GM23338 (cell line): ENCODE data around the gene CPEB2. TPM values are rescaled to one million over a fixed set of nuclear protein-coding genes. Genes with fewer than 3 reads are reported as not detected.
A peak's percentile ranks its signal among the peaks of the same experiment; 100 is the strongest.

Experiments
- ATAC-seq: fragments of 200-7000 bp; cut with Tn5 transposase; 3 replicates; pipeline ENCODE4 v1.9.1; 2020
- DNase-seq: peaks from one replicate; pipeline ENCODE4 v3.0.0-alpha.2; 2015; ENCODE audit warnings: low spot score
- H2AFZ ChIP-seq: fragments of 200-600 bp; sonication (generic); 2 replicates; pipeline ENCODE4 v1.8.0; 2016; ENCODE audit warnings: antibody characterized with exemption, mild to moderate bottlenecking, moderate library complexity
- H3F3A ChIP-seq: fragments of 200-600 bp; sonication (generic); replicated peaks from 2 replicates; pipeline ENCODE4 v1.8.0; 2017; ENCODE audit warnings: antibody characterized with exemption, mixed run types, low read depth
- H3K27ac ChIP-seq: fragments of 200-600 bp; sonication (generic); 2 replicates; pipeline ENCODE4 v1.6.1; 2016; ENCODE audit warnings: low read depth
- H3K27me3 ChIP-seq: fragments of 200-600 bp; sonication (generic); 2 replicates; pipeline ENCODE4 v1.8.0; 2016; ENCODE audit warnings: mild to moderate bottlenecking, mixed run types, moderate library complexity; ENCODE audit not compliant: insufficient read depth
- H3K36me3 ChIP-seq: fragments of 200-600 bp; sonication (generic); 2 replicates; pipeline ENCODE4 v1.8.0; 2016; ENCODE audit warnings: mild to moderate bottlenecking; ENCODE audit not compliant: insufficient read depth
- H3K4me1 ChIP-seq: fragments of 200-600 bp; sonication (generic); 2 replicates; pipeline ENCODE4 v1.8.0; 2016; ENCODE audit warnings: mild to moderate bottlenecking, moderate library complexity; ENCODE audit not compliant: insufficient read depth
- H3K4me2 ChIP-seq: fragments of 200-600 bp; sonication (generic); 2 replicates; pipeline ENCODE4 v1.7.1; 2017; ENCODE audit warnings: mixed run types
- H3K4me3 ChIP-seq: fragments of 200-600 bp; sonication (generic); 2 replicates; pipeline ENCODE4 v1.6.1; 2016; ENCODE audit warnings: mixed run types
- H3K79me2 ChIP-seq: fragments of 200-600 bp; sonication (generic); replicated peaks from 2 replicates; pipeline ENCODE4 v1.8.0; 2017; ENCODE audit warnings: mild to moderate bottlenecking; ENCODE audit not compliant: insufficient read depth
- H3K9me2 ChIP-seq: fragments of 200-600 bp; sonication (generic); 2 replicates; pipeline ENCODE4 v1.8.0; 2017; ENCODE audit not compliant: insufficient read depth
- H4K20me1 ChIP-seq: fragments of 200-600 bp; sonication (generic); replicated peaks from 2 replicates; pipeline ENCODE4 v1.8.0; 2017; ENCODE audit warnings: mild to moderate bottlenecking; ENCODE audit not compliant: insufficient read depth
- H3K27ac Mint-ChIP-seq: 2 replicates; pipeline ENCODE4 v1.8.0; 2020; ENCODE audit warnings: inconsistent platforms, mild to moderate bottlenecking, moderate library complexity, mixed read lengths
- H3K27me3 Mint-ChIP-seq: 3 replicates; pipeline ENCODE4 v1.8.0; 2022; ENCODE audit warnings: low read depth, mild to moderate bottlenecking, moderate library complexity, mixed read lengths, inconsistent platforms; ENCODE audit not compliant: insufficient read depth, poor library complexity
- H3K36me3 Mint-ChIP-seq: 3 replicates; pipeline ENCODE4 v1.8.0; 2021; ENCODE audit warnings: low read depth, mild to moderate bottlenecking, inconsistent platforms, moderate library complexity, mixed read lengths
- H3K4me1 Mint-ChIP-seq: 3 replicates; pipeline ENCODE4 v1.8.0; 2020; ENCODE audit warnings: mild to moderate bottlenecking, inconsistent platforms, mixed read lengths
- H3K4me3 Mint-ChIP-seq: 3 replicates; pipeline ENCODE4 v1.8.0; 2021; ENCODE audit warnings: moderate library complexity, mild to moderate bottlenecking, inconsistent platforms, mixed read lengths
- H3K9me3 Mint-ChIP-seq: 3 replicates; pipeline ENCODE4 v1.8.0; 2020; ENCODE audit warnings: moderate library complexity, mild to moderate bottlenecking, inconsistent platforms, mixed read lengths
- CREB1 ChIP-seq: fragments of 250-450 bp; sonication (Bioruptor Pico); IDR thresholded peaks from 2 replicates; pipeline ENCODE4 v1.5.0; 2020; ENCODE audit warnings: low read depth, mild to moderate bottlenecking, moderate library complexity
- CTCF ChIP-seq, 2 experiments: fragments of 200-600 bp in 1 of 2; sonication (generic) in 1 of 2; conservative IDR thresholded peaks; 2 replicates each; pipeline versions ENCODE4 v1.5.1 to v1.6.1; 2016 to 2017; ENCODE audit warnings: antibody characterized with exemption in 2 of 2, low read depth in 2 of 2, mild to moderate bottlenecking in 2 of 2, moderate library complexity in 1 of 2
- REST ChIP-seq: IDR thresholded peaks from one replicate; pipeline ENCODE4 v1.6.1; 2018; ENCODE audit warnings: antibody characterized with exemption; ENCODE audit not compliant: unreplicated experiment
- ZNF114 ChIP-seq: fragments of 250-450 bp; sonication (Bioruptor Pico); IDR thresholded peaks from 2 replicates; pipeline ENCODE4 v1.5.0; 2020; ENCODE audit warnings: mild to moderate bottlenecking, moderate library complexity
- ZNF331 ChIP-seq: fragments of 250-450 bp; sonication (Bioruptor Pico); IDR thresholded peaks from 2 replicates; pipeline ENCODE4 v1.5.0; 2020; ENCODE audit warnings: low read depth, mild to moderate bottlenecking, moderate library complexity
- long read RNA-seq: library from polyadenylated mRNA; unstranded; transcript quantifications from one replicate; pipeline ENCODE4 v2.0.0, GENCODE V29; 2020; ENCODE audit not compliant: unreplicated experiment
- polyA plus RNA-seq: library from polyadenylated mRNA; unstranded; fragments of >200 nt; fragmentation: Nextera tagmentation; extraction: Ambion mirVana; gene quantifications from 2 replicates; pipeline ENCODE4 v1.2.1, GENCODE V29; 2016
- total RNA-seq: library from RNA; depleted of rRNA; stranded (reverse); fragments of >200 nt; shearing (Covaris generic); gene quantifications from 2 replicates; pipeline ENCODE4 v1.2.3, GENCODE V29; 2014; rRNA removed

Gene CPEB2
- total RNA-seq (2.0 and 2.4 TPM in 2 replicates), polyA plus RNA-seq (0.54 and 0.66 TPM in 2 replicates)
- long read RNA-seq, result 0 reads

DNA sequence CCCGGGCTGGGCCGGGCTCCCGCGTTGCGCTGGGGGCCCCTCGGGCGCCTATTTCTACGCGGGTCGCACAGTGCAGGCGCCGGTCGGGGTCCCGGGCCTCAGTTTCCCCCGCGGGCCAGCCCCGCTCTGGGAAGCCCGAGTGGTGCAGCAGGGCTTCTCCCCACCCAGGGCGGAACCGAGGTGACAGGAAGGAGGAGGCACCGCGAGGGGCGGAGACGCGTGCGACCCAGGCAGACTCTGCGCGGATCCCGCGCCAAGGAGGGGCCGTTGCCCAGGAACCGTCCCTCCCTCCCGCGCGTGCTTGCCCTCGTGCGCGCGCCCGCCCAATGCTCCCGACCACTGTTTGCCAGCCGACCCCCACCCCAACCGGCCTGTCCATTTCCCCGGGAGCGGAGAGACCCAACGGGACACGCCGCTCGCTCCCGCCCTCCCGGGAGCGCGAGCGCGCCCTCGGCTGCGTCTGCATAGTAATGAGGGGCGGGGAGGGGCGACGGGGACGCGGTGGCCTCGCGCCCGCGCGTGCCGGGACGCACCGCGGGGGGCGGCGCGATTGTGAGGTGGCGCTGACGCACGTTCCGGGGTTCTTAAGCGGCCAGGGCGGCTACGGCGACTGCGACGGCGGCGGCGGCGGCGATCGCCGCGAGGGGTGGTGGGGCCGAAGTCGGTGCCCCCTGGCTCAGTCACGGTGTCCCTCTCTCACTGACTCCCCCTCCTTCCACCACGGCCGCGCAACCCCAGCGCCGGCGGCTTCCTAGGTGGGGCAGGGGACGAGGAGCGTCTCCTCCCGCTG lies at the start of gene CPEB2:
CPEB2 (plus strand) TSS at position 613 of the 790 bp plus-strand sequence. CDS start 193 bp downstream, outside the sequence.
- no peaks in the 10 kb centered on the region for H3K36me3 ChIP-seq
- peak within 1 kb of the TSS; percentile 98 for H2AFZ ChIP-seq
- H3K27me3 ChIP-seq, result peaks cover 32% of the 10 kb centered on the region
- H4K20me1 ChIP-seq, result no peaks in the 10 kb centered on the region
- ATAC-seq, result peak; percentile 55
- no peaks in the 10 kb centered on the region for H3K9me2 ChIP-seq
- Mint-ChIP-seq H3K27me3 (peaks cover 14% of the 10 kb centered on the region), H3K36me3 (peaks cover 3% of the 10 kb centered on the region; the same call in 1 of the 3 replicates), H3K9me3 (no peaks in the 10 kb centered on the region; the same call in 2 of the 3 replicates), H3K27ac (no peak within 1 kb of the TSS), H3K4me1 (peaks cover 33% of the 10 kb centered on the region), H3K4me3 (peak within 1 kb of the TSS; percentile 82)
- peak within 1 kb of the TSS; percentile 96 for H3K4me2 ChIP-seq
- no peaks in the 10 kb centered on the region; the same call in 1 of the 2 replicates for H3K79me2 ChIP-seq
- peak; percentile 79 for DNase-seq
- H3K4me3 ChIP-seq, result peak within 1 kb of the TSS; percentile 91
- H3K4me1 ChIP-seq, result peaks cover 29% of the 10 kb centered on the region
- TF ChIP-seq REST (no peak), ZNF114 (CRISPR knock-in tag) (no peak), CTCF (conservative IDR thresholded peaks at IDR 0.05; ENCODE audit: low read depth in 2 of 2) (no peak), CREB1 (CRISPR knock-in tag) (peak; percentile 54)
- H3F3A ChIP-seq, result no peaks in the 10 kb centered on the region
- no peak within 1 kb of the TSS for H3K27ac ChIP-seq

DNA sequence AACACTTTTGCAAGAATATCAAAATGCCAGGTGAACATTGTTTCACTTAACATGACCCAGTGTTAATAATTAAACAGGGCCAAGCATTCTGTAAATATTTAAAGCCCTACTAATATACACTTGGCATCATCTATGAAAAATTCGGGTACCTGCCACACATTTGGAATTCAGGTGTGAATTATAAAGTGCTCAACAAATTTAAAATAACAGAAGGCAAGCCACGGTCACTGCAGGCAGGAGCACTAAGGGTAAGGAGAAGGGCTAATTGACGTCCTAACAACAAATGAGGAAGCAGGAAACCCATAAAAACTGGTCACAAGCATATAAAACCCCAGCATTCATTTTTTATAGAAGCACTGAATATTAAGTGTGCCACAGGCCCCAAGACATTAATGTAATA lies 43.8 kb upstream of the CPEB2 start:
- ATAC-seq (no peak), DNase-seq (no peak)
- H3K27me3 Mint-ChIP-seq, result peaks cover 2% of the 10 kb centered on the region
- H3K4me3 Mint-ChIP-seq, result no peak overlapping the region
- Histone ChIP-seq H3K27me3 (no peaks in the 10 kb centered on the region), H3K4me1 (no peaks in the 10 kb centered on the region), H3K4me2 (no peak overlapping the region), H3K9me2 (0 out of 2 replicates have a peak, but pooled peaks cover 6% of the 10 kb centered on the region), H3K4me3 (no peak overlapping the region), H3K36me3 (no peaks in the 10 kb centered on the region), H3K27ac (no peak overlapping the region), H2AFZ (no peak overlapping the region), H3F3A (no peaks in the 10 kb centered on the region), H3K79me2 (no peaks in the 10 kb centered on the region), H4K20me1 (no peaks in the 10 kb centered on the region)
- no peaks in the 10 kb centered on the region for H3K4me1 Mint-ChIP-seq
- no peaks in the 10 kb centered on the region for H3K9me3 Mint-ChIP-seq
- H3K36me3 Mint-ChIP-seq, result no peaks in the 10 kb centered on the region
- no peak for TF ChIP-seq ZNF331 (CRISPR knock-in tag)
- no peak overlapping the region for H3K27ac Mint-ChIP-seq
